IMR-90 (cell line): Measurements from ENCODE around the gene BLVRB. TPM values are rescaled to one million over a fixed set of nuclear protein-coding genes. Genes with fewer than 3 reads are reported as not detected.

Experiments
- ATAC-seq: fragments of 200-7000 bp; cut with Tn5 transposase; 2 replicates; pipeline ENCODE4 v1.9.1; 2020; ENCODE audit warnings: low read depth, mild to moderate bottlenecking, moderate library complexity
- BruUV-seq: library from RNA; stranded (reverse); fragments of 400-500 nt; replicated peaks from 2 replicates; lab custom pipeline; 2021; lab: Mats Ljungman, UMichigan
- CTCF ChIA-PET: fragments of 300-600 bp; formaldehyde crosslinking; extraction: SDS; loops from one replicate; lab custom pipeline; 2021; ENCODE audit warnings: antibody characterized with exemption; lab: Yijun Ruan, JAX
- POLR2A ChIA-PET: fragments of 300-600 bp; sonication (Branson Sonifier 250); formaldehyde crosslinking; loops from one replicate; lab custom pipeline; 2022; ENCODE audit warnings: antibody characterized with exemption; ENCODE audit not compliant: unreplicated experiment; lab: Charles Lee
- DNase-seq: peaks from one replicate; pipeline ENCODE4 v3.0.0; 2013
- H2AFZ ChIP-seq: replicated peaks from 2 replicates; pipeline ENCODE3; 2013; ENCODE audit warnings: low read length, mild to moderate bottlenecking; ENCODE audit not compliant: poor library complexity
- H2AK5ac ChIP-seq: 2 replicates; pipeline ENCODE4 v1.6.1; 2013; ENCODE audit warnings: low read depth, low read length, inconsistent platforms
- H2AK9ac ChIP-seq: replicated peaks from 2 replicates; pipeline ENCODE3; 2013; ENCODE audit warnings: mild to moderate bottlenecking, low read depth, low read length, moderate library complexity; ENCODE audit not compliant: poor library complexity
- H2BK120ac ChIP-seq: 2 replicates; pipeline ENCODE4 v1.6.1; 2013; ENCODE audit warnings: low read depth, low read length, inconsistent platforms
- H2BK15ac ChIP-seq: 3 replicates; pipeline ENCODE4 v1.6.1; 2013; ENCODE audit warnings: low read depth, low read length, inconsistent platforms
- H2BK20ac ChIP-seq: 2 replicates; pipeline ENCODE4 v1.6.1; 2013; ENCODE audit warnings: low read depth, mild to moderate bottlenecking, inconsistent platforms, low read length, moderate library complexity
- H2BK5ac ChIP-seq: 2 replicates; pipeline ENCODE4 v1.6.1; 2013; ENCODE audit warnings: mild to moderate bottlenecking, low read depth, low read length, inconsistent platforms; ENCODE audit not compliant: poor library complexity, severe bottlenecking
- H3K14ac ChIP-seq: replicated peaks from 2 replicates; pipeline ENCODE4 v1.6.1; 2013; ENCODE audit warnings: low read depth, low read length, inconsistent platforms
- H3K18ac ChIP-seq: 2 replicates; pipeline ENCODE4 v1.6.1; 2013; ENCODE audit warnings: low read depth, low read length, control low read depth
- H3K23ac ChIP-seq: 2 replicates; pipeline ENCODE4 v1.6.1; 2013; ENCODE audit warnings: low read depth, low read length, inconsistent platforms
- H3K27ac ChIP-seq: 2 replicates; pipeline ENCODE4 v1.5.1; 2013; ENCODE audit warnings: mild to moderate bottlenecking, control low read depth, low read length; ENCODE audit not compliant: insufficient read depth
- H3K27me3 ChIP-seq: 2 replicates; pipeline ENCODE4 v1.6.1; 2013; ENCODE audit warnings: low read length; ENCODE audit not compliant: control insufficient read depth, insufficient read depth
- H3K36me3 ChIP-seq: 2 replicates; pipeline ENCODE4 v1.6.1; 2013; ENCODE audit warnings: low read length, mixed read lengths; ENCODE audit not compliant: control insufficient read depth, insufficient read depth
- H3K4ac ChIP-seq: 2 replicates; pipeline ENCODE4 v1.6.1; 2013; ENCODE audit warnings: low read depth, low read length, inconsistent platforms
- H3K4me1 ChIP-seq: 2 replicates; pipeline ENCODE4 v1.6.1; 2013; ENCODE audit warnings: low read length, mixed read lengths; ENCODE audit not compliant: control insufficient read depth, insufficient read depth
- H3K4me2 ChIP-seq: 2 replicates; pipeline ENCODE4 v1.6.1; 2013; ENCODE audit warnings: low read depth, mild to moderate bottlenecking, control low read depth, low read length, moderate library complexity
- H3K4me3 ChIP-seq: 2 replicates; pipeline ENCODE4 v1.5.1; 2013; ENCODE audit warnings: low read depth, mild to moderate bottlenecking, control low read depth, low read length, moderate library complexity; ENCODE audit not compliant: insufficient read depth
- H3K56ac ChIP-seq: 2 replicates; pipeline ENCODE4 v1.6.1; 2013; ENCODE audit warnings: low read length, inconsistent platforms; ENCODE audit not compliant: insufficient read depth; ENCODE audit errors: extremely low read depth
- H3K79me1 ChIP-seq, 2 experiments: 2 replicates each; pipeline ENCODE4 v1.6.1; 2013; ENCODE audit warnings: low read length in 2 of 2, inconsistent platforms in 1 of 2, low read depth in 1 of 2
- H3K9ac ChIP-seq: 2 replicates; pipeline ENCODE4 v1.6.1; 2013; ENCODE audit warnings: low read depth, low read length, control low read depth
- H3K9me1 ChIP-seq: 2 replicates; pipeline ENCODE4 v1.6.1; 2013; ENCODE audit warnings: low read length, inconsistent platforms; ENCODE audit not compliant: insufficient read depth
- H3K9me3 ChIP-seq: 2 replicates; pipeline ENCODE4 v1.6.1; 2013; ENCODE audit warnings: low read length; ENCODE audit not compliant: control insufficient read depth, insufficient read depth
- H4K20me1 ChIP-seq: 2 replicates; pipeline ENCODE4 v1.6.1; 2013; ENCODE audit warnings: low read length, inconsistent platforms; ENCODE audit not compliant: insufficient read depth
- H4K5ac ChIP-seq: 2 replicates; pipeline ENCODE4 v1.6.1; 2013; ENCODE audit warnings: mild to moderate bottlenecking, low read depth, low read length, control low read depth
- H4K8ac ChIP-seq, 2 experiments: 2 replicates each; pipeline ENCODE4 v1.6.1; 2013; ENCODE audit warnings: low read depth in 2 of 2, low read length in 2 of 2, control low read depth in 1 of 2, inconsistent platforms in 1 of 2
- H4K91ac ChIP-seq: 2 replicates; pipeline ENCODE4 v1.6.1; 2013; ENCODE audit warnings: low read depth, low read length, inconsistent platforms; ENCODE audit not compliant: insufficient read depth
- BHLHE40 ChIP-seq: fragments of 150-350 bp; IDR thresholded peaks from 2 replicates; pipeline ENCODE4 v1.6.1; 2016; ENCODE audit warnings: mild to moderate bottlenecking, low read depth, low read length
- RAD21 ChIP-seq: IDR thresholded peaks from 2 replicates; pipeline ENCODE4 v1.6.1; 2012; ENCODE audit warnings: low read length, improper control_type of control experiment
- SMC3 ChIP-seq: fragments of 150-350 bp; IDR thresholded peaks from 2 replicates; pipeline ENCODE4 v1.6.1; 2016; ENCODE audit warnings: low read depth, mild to moderate bottlenecking, antibody characterized with exemption, low read length, moderate library complexity
- WGBS, 2 experiments: methylation state at CpG; one replicate each; pipeline versions ENCODE4 v1.1.5 to v1.1.7; 2013; ENCODE audit warnings: missing lambda C conversion rate in 2 of 2; ENCODE audit not compliant: insufficient read length in 1 of 2; ENCODE audit errors: extremely low coverage in 2 of 2; 5-methylcytosine and 5-hydroxymethylcytosine counted together
- dilution Hi-C: fragments of 300-500 bp; cut with HindIII; formaldehyde crosslinking; loops from one replicate; pipeline ENCODE4 v1.14.3; 2018; ENCODE audit warnings: low sequenced_read_pairs; ENCODE audit not compliant: unreplicated experiment
- in situ Hi-C: fragments of 300-500 bp; cut with MboI; formaldehyde crosslinking; loops from 3 replicates; pipeline ENCODE4 v1.14.3; 2019; ENCODE audit warnings: low sequenced_read_pairs, inconsistent platforms, mixed read lengths
- intact Hi-C: fragments of 100-400 bp; cut with micrococcal nuclease; formaldehyde crosslinking; loops from 2 replicates; pipeline ENCODE4 v1.10.0; 2022
- polyA plus RNA-seq, 3 experiments: library from polyadenylated mRNA; depleted of rRNA; stranded (reverse); fragments of >200 nt; gene quantifications; 2 replicates each; pipeline ENCODE4 v1.2.3, GENCODE V29; 2012; ENCODE audit warnings: low replicate concordance in 1 of 3
- total RNA-seq: library from RNA; depleted of rRNA; stranded (reverse); fragments of >200 nt; gene quantifications from 2 replicates; pipeline ENCODE4 v1.2.3, GENCODE V29; 2012

BLVRB gene
- total and polyA plus RNA-seq, 2 of the 4 experiments (the other 2 are of a cell fraction): 65.2 to 102 TPM

GRCh38 chr19:40415768-40416167 lies 49.8 kb downstream of the BLVRB start:
- Histone ChIP-seq H3K23ac (peak overlapping the region; percentile 24; the same call in 1 of the 2 replicates), H2BK5ac (no peak overlapping the region), H3K9me3 (no peaks in the 10 kb centered on the region), H3K14ac (no peak overlapping the region), H3K36me3 (no peaks in the 10 kb centered on the region), H2AK9ac (peak overlapping the region; percentile 48), H3K27me3 (no peaks in the 10 kb centered on the region), H3K18ac (no peak overlapping the region), H3K4ac (no peak overlapping the region), H3K27ac (no peak overlapping the region), H3K79me1 (peaks cover 0 to 4% of the 10 kb centered on the region in 2 experiments; a peak in 1 of 4 replicates), H3K9me1 (peaks cover 9% of the 10 kb centered on the region), H3K56ac (no peak overlapping the region), H3K9ac (no peak overlapping the region), H2AFZ (no peak overlapping the region), H4K5ac (no peak overlapping the region), H4K8ac (no peak overlapping the region), H4K20me1 (no peaks in the 10 kb centered on the region), H3K4me1 (peaks cover 7% of the 10 kb centered on the region), H2BK120ac (no peak overlapping the region; the same call in 1 of the 2 replicates), H2BK20ac (no peak overlapping the region), H3K4me2 (no peak overlapping the region), H2AK5ac (0 out of 2 replicates have a peak overlapping the region, but pooled peaks have one; percentile 73), H4K91ac (peak overlapping the region; percentile 24; the same call in 1 of the 2 replicates), H3K4me3 (no peak overlapping the region), H2BK15ac (no peak overlapping the region)
- TF ChIP-seq BHLHE40 (no peak), SMC3 (no peak), RAD21 (no peak)
- POLR2A ChIA-PET: no interaction called here
- CTCF ChIA-PET: no interaction called here
- intact Hi-C loops (no loop called here), in situ Hi-C loops (no loop called here), dilution Hi-C loops (no loop called here)
- 100% methylated on average over 1 of the region's 2 CpGs; no CpG with 5 or more reads in 1 of the 2 experiments for WGBS, 2 experiments
- DNase-seq: no peak
- no peak for ATAC-seq
- no TSS peak for BruUV-seq
